Liver (tissue), 3 donors: ENCODE results near the gene HES3.

Experiments used
- HNF4G ChIP-seq: IDR thresholded peaks from 2 replicates; pipeline ENCODE4 v1.6.1; 2016; ENCODE audit warnings: antibody characterized with exemption
- RAD21 ChIP-seq, 2 donors: IDR thresholded peaks; 2 replicates each; pipeline ENCODE4 v1.6.1; 2016; ENCODE audit warnings: antibody characterized with exemption in 2 of 2, mild to moderate bottlenecking in 2 of 2
- TAF1 ChIP-seq: conservative IDR thresholded peaks from 2 replicates; pipeline ENCODE4 v1.6.1; 2016; ENCODE audit warnings: antibody characterized with exemption, mild to moderate bottlenecking
- YY1 ChIP-seq: IDR thresholded peaks from 2 replicates; pipeline ENCODE4 v1.6.1; 2016; ENCODE audit warnings: antibody characterized with exemption, mild to moderate bottlenecking
- TF ChIP-seq, protein P1 (sequence below): fragments of 150-350 bp; IDR thresholded peaks from 2 replicates; pipeline ENCODE4 v1.5.1; 2017; ENCODE audit warnings: improper control_type of control experiment, low read depth, low read length; ENCODE audit not compliant: missing input control
- TF ChIP-seq, protein P2 (sequence below): IDR thresholded peaks from 2 replicates; pipeline ENCODE4 v1.6.1; 2016; ENCODE audit warnings: antibody characterized with exemption, mild to moderate bottlenecking
- TF ChIP-seq, protein P3 (sequence below): IDR thresholded peaks from 2 replicates; pipeline ENCODE4 v1.6.1; 2016; ENCODE audit warnings: antibody characterized with exemption
- donor health status: healthy.
- donor health status: healthy.

DNA sequence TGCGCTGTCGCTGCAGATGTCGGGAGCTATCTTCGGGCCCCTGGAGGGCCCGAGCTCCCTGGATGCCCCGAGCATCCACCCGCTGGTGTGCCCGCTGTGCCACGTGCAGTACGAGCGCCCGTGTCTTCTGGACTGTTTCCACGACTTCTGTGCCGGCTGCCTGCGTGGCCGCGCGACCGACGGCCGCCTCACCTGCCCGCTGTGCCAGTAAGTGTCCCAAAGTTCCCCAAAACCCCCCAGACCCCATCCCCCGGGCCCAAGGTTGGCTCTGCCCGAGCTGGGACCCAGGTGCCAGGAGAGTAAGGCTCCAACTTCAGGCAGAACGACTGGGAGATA is 37.5 kb upstream of the HES3 start:
- TF ChIP-seq, protein P1, sequence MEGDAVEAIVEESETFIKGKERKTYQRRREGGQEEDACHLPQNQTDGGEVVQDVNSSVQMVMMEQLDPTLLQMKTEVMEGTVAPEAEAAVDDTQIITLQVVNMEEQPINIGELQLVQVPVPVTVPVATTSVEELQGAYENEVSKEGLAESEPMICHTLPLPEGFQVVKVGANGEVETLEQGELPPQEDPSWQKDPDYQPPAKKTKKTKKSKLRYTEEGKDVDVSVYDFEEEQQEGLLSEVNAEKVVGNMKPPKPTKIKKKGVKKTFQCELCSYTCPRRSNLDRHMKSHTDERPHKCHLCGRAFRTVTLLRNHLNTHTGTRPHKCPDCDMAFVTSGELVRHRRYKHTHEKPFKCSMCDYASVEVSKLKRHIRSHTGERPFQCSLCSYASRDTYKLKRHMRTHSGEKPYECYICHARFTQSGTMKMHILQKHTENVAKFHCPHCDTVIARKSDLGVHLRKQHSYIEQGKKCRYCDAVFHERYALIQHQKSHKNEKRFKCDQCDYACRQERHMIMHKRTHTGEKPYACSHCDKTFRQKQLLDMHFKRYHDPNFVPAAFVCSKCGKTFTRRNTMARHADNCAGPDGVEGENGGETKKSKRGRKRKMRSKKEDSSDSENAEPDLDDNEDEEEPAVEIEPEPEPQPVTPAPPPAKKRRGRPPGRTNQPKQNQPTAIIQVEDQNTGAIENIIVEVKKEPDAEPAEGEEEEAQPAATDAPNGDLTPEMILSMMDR = no peak
- TF ChIP-seq YY1 (no peak), RAD21 (IDR thresholded peaks at IDR 0.05) (no peak), TAF1 (no peak), HNF4G (no peak)
- TF ChIP-seq, protein P2, sequence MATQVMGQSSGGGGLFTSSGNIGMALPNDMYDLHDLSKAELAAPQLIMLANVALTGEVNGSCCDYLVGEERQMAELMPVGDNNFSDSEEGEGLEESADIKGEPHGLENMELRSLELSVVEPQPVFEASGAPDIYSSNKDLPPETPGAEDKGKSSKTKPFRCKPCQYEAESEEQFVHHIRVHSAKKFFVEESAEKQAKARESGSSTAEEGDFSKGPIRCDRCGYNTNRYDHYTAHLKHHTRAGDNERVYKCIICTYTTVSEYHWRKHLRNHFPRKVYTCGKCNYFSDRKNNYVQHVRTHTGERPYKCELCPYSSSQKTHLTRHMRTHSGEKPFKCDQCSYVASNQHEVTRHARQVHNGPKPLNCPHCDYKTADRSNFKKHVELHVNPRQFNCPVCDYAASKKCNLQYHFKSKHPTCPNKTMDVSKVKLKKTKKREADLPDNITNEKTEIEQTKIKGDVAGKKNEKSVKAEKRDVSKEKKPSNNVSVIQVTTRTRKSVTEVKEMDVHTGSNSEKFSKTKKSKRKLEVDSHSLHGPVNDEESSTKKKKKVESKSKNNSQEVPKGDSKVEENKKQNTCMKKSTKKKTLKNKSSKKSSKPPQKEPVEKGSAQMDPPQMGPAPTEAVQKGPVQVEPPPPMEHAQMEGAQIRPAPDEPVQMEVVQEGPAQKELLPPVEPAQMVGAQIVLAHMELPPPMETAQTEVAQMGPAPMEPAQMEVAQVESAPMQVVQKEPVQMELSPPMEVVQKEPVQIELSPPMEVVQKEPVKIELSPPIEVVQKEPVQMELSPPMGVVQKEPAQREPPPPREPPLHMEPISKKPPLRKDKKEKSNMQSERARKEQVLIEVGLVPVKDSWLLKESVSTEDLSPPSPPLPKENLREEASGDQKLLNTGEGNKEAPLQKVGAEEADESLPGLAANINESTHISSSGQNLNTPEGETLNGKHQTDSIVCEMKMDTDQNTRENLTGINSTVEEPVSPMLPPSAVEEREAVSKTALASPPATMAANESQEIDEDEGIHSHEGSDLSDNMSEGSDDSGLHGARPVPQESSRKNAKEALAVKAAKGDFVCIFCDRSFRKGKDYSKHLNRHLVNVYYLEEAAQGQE = no peak
- TF ChIP-seq, protein P3, sequence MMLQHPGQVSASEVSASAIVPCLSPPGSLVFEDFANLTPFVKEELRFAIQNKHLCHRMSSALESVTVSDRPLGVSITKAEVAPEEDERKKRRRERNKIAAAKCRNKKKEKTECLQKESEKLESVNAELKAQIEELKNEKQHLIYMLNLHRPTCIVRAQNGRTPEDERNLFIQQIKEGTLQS = no peak
